Measurements from ENCODE around the gene SEPTIN5. TPM values are rescaled to one million over a fixed set of nuclear protein-coding genes. Genes with fewer than 3 reads are reported as not detected.

Gene SEPTIN5
- total and polyA plus RNA-seq, 2 donors from 2014 or later: 10.4 to 13.0 TPM

- Histone ChIP-seq H3K36me3 (ENCODE audit: control insufficient read depth in 2 of 3, insufficient read depth in 3 of 3, low read length in 3 of 3) (no peaks in the 10 kb centered on the region), H3K27me3 (ENCODE audit: control insufficient read depth, insufficient read depth, low read length) (no peaks in the 10 kb centered on the region), H3K9me3 (ENCODE audit: control insufficient read depth in 2 of 3, insufficient read depth in 1 of 3, low read length in 3 of 3) (no peaks in the 10 kb centered on the region), H3K27ac (ENCODE audit: low read depth in 2 of 2, low read length in 2 of 2) (no peak overlapping the region), H3K4me1 (ENCODE audit: control insufficient read depth in 2 of 3, insufficient read depth in 2 of 3, low read depth in 1 of 3, low read length in 3 of 3) (peaks cover 0 to 4% (median 0%) of the 10 kb centered on the region in 3 donors), H3K4me3 (ENCODE audit: low read length in 3 of 3) (no peak overlapping the region), H3K9ac (ENCODE audit: low read length in 3 of 3) (no peak overlapping the region)
- intact Hi-C loops (cut with DNase I): loop anchor here (5.0 kb wide), 1 partner anchor 178 kb away; no protein-coding TSS in a partner anchor
- no peak for TF ChIP-seq CTCF (IDR thresholded peaks at IDR 0.05; ENCODE audit: borderline replicate concordance, extremely low read depth, insufficient read depth)
- no peak for FAIRE-seq
- no peak for DNase-seq
These were observed 19.9 kb downstream of the SEPTIN5 start for GRCh38 chr22:19734163-19734562.

DNA sequence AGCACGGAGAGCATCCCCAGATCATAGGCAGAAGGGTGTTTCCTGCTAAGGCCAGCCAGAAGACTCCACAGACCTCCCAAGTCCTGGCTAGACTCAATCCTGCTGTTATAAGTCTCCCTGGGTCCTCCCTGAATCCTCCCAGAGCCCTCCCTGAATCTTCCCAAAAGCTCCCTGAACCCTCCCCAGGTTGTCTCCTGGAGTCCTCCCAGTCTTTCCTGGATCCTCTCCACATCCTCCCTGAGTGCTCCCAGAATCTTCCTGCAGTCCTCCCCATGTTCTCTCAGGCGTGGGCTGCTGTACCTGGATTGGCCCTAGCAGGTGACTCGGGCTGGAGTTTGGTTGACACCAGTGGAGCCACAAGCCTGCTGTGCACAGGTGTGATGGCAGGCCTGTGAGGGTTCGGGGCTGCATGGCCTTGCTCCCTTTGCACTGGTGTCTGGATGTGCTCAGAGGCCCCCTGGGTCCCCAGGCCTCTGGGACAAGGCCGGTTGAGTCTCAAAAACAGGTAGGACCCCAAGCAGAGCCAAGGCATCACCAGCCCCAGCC, 20.6 kb downstream of the SEPTIN5 start:
- Histone ChIP-seq H3K9me3 (ENCODE audit: control insufficient read depth in 2 of 3, insufficient read depth in 1 of 3, low read length in 3 of 3) (no peaks in the 10 kb centered on the region), H3K4me3 (ENCODE audit: low read length in 3 of 3) (no peak overlapping the region), H3K27me3 (ENCODE audit: control insufficient read depth, insufficient read depth, low read length) (no peaks in the 10 kb centered on the region), H3K4me1 (ENCODE audit: control insufficient read depth in 2 of 3, insufficient read depth in 2 of 3, low read depth in 1 of 3, low read length in 3 of 3) (peaks cover 0 to 4% (median 0%) of the 10 kb centered on the region in 3 donors), H3K9ac (ENCODE audit: low read length in 3 of 3) (no peak overlapping the region), H3K27ac (ENCODE audit: low read depth in 2 of 2, low read length in 2 of 2) (no peak overlapping the region), H3K36me3 (ENCODE audit: control insufficient read depth in 2 of 3, insufficient read depth in 3 of 3, low read length in 3 of 3) (no peaks in the 10 kb centered on the region)
- no peak for TF ChIP-seq CTCF (IDR thresholded peaks at IDR 0.05; ENCODE audit: borderline replicate concordance, extremely low read depth, insufficient read depth)
- intact Hi-C loops (cut with DNase I): loop anchor here (5.0 kb wide), 1 partner anchor 177 kb away; no protein-coding TSS in a partner anchor
- FAIRE-seq (no peak), DNase-seq (no peak)

- Histone ChIP-seq H3K36me3 (ENCODE audit: control insufficient read depth in 2 of 3, insufficient read depth in 3 of 3, low read length in 3 of 3) (no peaks in the 10 kb centered on the region), H3K27ac (ENCODE audit: low read depth in 2 of 2, low read length in 2 of 2) (no peak overlapping the region), H3K4me1 (ENCODE audit: control insufficient read depth in 2 of 3, insufficient read depth in 2 of 3, low read depth in 1 of 3, low read length in 3 of 3) (peaks cover 0 to 2% (median 0%) of the 10 kb centered on the region in 3 donors), H3K9me3 (ENCODE audit: control insufficient read depth in 2 of 3, insufficient read depth in 1 of 3, low read length in 3 of 3) (no peaks in the 10 kb centered on the region), H3K27me3 (ENCODE audit: control insufficient read depth, insufficient read depth, low read length) (no peaks in the 10 kb centered on the region), H3K9ac (ENCODE audit: low read length in 3 of 3) (no peak overlapping the region), H3K4me3 (ENCODE audit: low read length in 3 of 3) (no peak overlapping the region)
- FAIRE-seq: no peak
- TF ChIP-seq CTCF (IDR thresholded peaks at IDR 0.05; ENCODE audit: borderline replicate concordance, extremely low read depth, insufficient read depth): no peak
- peak in 2 of 5 donors; percentile 66 to 79 for DNase-seq
- intact Hi-C loops (cut with DNase I): no loop called here
These were observed 21.6 kb downstream of the SEPTIN5 start for GRCh38 chr22:19735665-19736510.
